ENCODE results near the gene KDM3B.

The KDM3B gene

GRCh38 chr5:138463419-138464007 is 111.0 kb downstream of the KDM3B start:
- Histone ChIP-seq H3K27me3 (ENCODE audit: insufficient read depth, poor library complexity, severe bottlenecking) (no peaks in the 10 kb centered on the region), H3K27ac (ENCODE audit: poor library complexity, severe bottlenecking) (peak overlapping the region; percentile 75), H3K4me3 (ENCODE audit: severe bottlenecking) (peak overlapping the region; percentile 86), H3K4me1 (ENCODE audit: insufficient read depth, poor library complexity, severe bottlenecking) (no peaks in the 10 kb centered on the region), H3K36me3 (ENCODE audit: low read depth) (peaks cover 26% of the 10 kb centered on the region), H3K9me3 (ENCODE audit: severe bottlenecking) (no peaks in the 10 kb centered on the region)
- ATAC-seq (ENCODE audit: low read depth) (no peak), DNase-seq (ENCODE audit: low spot score) (no peak)
- TF ChIP-seq CTCF (IDR thresholded peaks at IDR 0.05; ENCODE audit: poor library complexity, severe bottlenecking): no peak

- Histone ChIP-seq H3K36me3 (ENCODE audit: low read depth) (peaks cover 26% of the 10 kb centered on the region), H3K27me3 (ENCODE audit: insufficient read depth, poor library complexity, severe bottlenecking) (no peaks in the 10 kb centered on the region), H3K4me1 (ENCODE audit: insufficient read depth, poor library complexity, severe bottlenecking) (no peaks in the 10 kb centered on the region), H3K27ac (ENCODE audit: poor library complexity, severe bottlenecking) (peak overlapping the region; percentile 75), H3K4me3 (ENCODE audit: severe bottlenecking) (peak overlapping the region; percentile 86), H3K9me3 (ENCODE audit: severe bottlenecking) (no peaks in the 10 kb centered on the region)
- ATAC-seq (ENCODE audit: low read depth) (peak; percentile 64), DNase-seq (ENCODE audit: low spot score) (peak; percentile 95)
- TF ChIP-seq CTCF (IDR thresholded peaks at IDR 0.05; ENCODE audit: poor library complexity, severe bottlenecking): peak; percentile 100
Measured at GRCh38 chr5:138464008-138464387, 111.5 kb downstream of the KDM3B start.

- DNase-seq (ENCODE audit: low spot score): peak; percentile 99
- Histone ChIP-seq H3K4me1 (ENCODE audit: insufficient read depth, poor library complexity, severe bottlenecking) (no peaks in the 10 kb centered on the region), H3K27ac (ENCODE audit: poor library complexity, severe bottlenecking) (peak overlapping the region; percentile 75), H3K36me3 (ENCODE audit: low read depth) (peaks cover 26% of the 10 kb centered on the region), H3K9me3 (ENCODE audit: severe bottlenecking) (no peaks in the 10 kb centered on the region), H3K4me3 (ENCODE audit: severe bottlenecking) (peak overlapping the region; percentile 86), H3K27me3 (ENCODE audit: insufficient read depth, poor library complexity, severe bottlenecking) (no peaks in the 10 kb centered on the region)
- peak; percentile 76 for ATAC-seq (ENCODE audit: low read depth)
- TF ChIP-seq CTCF (IDR thresholded peaks at IDR 0.05; ENCODE audit: poor library complexity, severe bottlenecking): peak; percentile 97
Measured at GRCh38 chr5:138464388-138465260, 112.1 kb downstream of the KDM3B start.

GRCh38 chr5:138465261-138466124 is 113.0 kb downstream of the KDM3B start, which contains the start of gene EGR1:
EGR1 (plus strand) TSS chr5:138465479; CDS start chr5:138465762, 283 bp downstream.
- Histone ChIP-seq H3K36me3 (ENCODE audit: low read depth) (peaks cover 26% of the 10 kb centered on the region), H3K4me3 (ENCODE audit: severe bottlenecking) (peak within 1 kb of the TSS; percentile 86), H3K27ac (ENCODE audit: poor library complexity, severe bottlenecking) (peak within 1 kb of the TSS; percentile 75), H3K9me3 (ENCODE audit: severe bottlenecking) (no peaks in the 10 kb centered on the region), H3K27me3 (ENCODE audit: insufficient read depth, poor library complexity, severe bottlenecking) (no peaks in the 10 kb centered on the region), H3K4me1 (ENCODE audit: insufficient read depth, poor library complexity, severe bottlenecking) (no peaks in the 10 kb centered on the region)
- peak; percentile 51 for ATAC-seq (ENCODE audit: low read depth)
- TF ChIP-seq CTCF (IDR thresholded peaks at IDR 0.05; ENCODE audit: poor library complexity, severe bottlenecking): no peak
- DNase-seq (ENCODE audit: low spot score): peak; percentile 97
